ENCODE results near the gene MAPK8IP3.
A peak's percentile ranks its signal among the peaks of the same experiment; 100 is the strongest.

The MAPK8IP3 gene

DNA sequence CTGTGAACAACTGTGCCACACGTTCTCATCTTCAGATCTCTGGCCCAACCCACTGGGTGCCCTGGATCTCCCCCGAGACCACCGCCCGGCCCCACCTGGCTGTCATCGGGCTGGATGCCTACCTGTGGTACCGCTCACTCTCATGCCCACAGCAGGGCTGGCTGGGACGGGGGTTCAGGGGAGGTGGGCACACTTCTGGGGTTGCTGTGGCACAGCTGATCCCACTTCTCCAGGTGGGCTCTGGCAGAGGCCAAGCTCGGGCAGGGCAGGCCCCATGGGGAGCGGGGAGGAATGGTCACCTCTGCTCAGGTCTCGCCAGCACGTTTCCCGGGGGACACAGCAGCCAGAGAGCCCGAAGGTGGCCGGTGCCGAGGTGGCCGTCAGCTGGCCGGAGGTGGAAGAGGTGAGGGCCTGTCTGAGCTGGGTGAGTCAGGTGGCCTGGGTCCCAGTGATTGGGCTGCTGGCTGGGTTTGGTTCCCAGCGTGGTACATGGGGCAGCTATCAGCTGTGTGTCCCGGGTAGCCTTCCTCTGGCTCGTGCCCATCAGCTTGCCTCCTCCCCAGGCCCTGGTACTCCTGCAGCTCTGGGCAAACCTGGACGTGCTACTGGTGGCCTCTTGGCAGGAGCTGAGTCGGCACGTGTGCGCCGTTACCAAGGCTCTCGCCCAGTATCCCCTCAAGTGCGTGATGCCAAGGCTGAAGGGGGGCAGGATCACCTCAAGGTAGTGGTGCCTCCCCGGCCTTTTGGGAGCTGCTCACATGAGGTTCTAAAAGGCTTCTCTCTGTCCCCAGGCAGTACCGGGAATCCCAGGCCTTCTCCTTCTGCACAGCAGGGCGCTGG, 69.2 kb downstream of the MAPK8IP3 start:
- DNase-seq: no peak

- DNase-seq: no peak
Measured at GRCh38 chr16:1775846-1776671, 70.1 kb downstream of the MAPK8IP3 start.

- DNase-seq: no peak
Measured at GRCh38 chr16:1776672-1776955, 70.6 kb downstream of the MAPK8IP3 start.

DNA sequence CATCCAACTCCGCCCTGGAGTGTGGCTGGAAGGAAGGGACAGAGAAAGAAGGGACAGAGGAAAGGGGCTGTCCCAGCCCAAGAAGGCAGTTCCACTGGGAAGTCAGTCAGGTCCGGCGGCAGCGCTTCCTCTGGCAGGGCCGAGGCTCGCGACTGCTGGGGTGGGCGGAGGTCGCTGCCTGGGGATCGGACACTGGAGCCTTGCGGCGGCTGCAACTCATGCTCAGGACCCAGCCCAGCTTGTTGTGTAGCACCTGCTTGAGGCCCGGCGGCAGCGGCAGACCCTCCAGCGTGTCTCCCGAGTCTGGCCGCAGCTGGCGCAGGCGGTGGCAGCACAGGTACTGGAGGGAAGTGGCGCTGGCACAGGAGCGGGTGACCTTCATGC, 71.0 kb downstream of the MAPK8IP3 start:
- DNase-seq: no peak

- no peak for DNase-seq
Measured at GRCh38 chr16:1777375-1778199, 71.6 kb downstream of the MAPK8IP3 start.

DNA sequence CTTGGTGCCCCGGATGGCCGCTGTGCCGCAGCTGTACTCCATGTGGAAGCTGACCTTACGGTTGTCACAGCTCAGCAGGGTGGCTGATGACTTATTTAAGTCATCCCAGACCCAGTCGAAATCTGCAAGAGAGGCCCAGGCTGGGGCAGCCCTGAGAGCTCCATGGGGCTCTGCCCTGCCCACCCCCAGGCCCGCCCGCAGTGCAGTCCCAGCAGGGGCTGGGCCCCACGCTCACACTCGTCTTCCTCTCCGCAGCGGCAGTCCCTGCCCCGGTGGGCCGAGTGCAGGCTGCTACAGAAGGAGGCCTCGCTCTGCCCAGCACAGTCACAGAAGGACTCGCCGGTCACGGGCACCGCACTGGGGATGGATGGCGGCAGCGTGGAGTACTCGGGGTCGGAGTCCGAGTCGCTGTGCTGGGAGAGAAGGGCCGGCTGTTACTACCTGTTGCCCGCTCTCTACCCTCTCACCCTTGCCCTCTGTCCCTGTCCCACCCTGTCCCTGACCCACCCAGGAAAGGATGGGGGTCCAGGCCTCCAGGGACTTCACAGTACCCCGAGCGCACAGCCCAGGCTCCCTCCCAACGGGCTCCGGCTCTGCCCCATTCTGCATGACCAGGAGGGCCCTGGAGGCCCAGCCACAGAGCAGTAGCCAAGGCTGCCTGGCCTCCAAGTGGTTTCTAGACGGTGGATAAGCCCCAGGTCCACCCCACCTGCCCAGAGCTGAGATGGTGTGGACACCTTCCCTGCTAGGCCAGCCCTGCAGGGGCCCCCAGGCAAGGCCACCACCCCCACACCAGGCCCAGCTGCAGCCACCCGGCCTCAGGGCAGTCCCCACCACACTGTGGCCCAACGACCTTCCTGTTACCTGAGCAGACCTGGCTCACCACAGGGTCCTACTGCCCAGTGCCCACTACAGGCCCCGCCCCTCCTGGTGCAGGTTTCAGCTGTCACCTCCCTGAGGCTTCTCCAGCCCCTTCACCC, 72.5 kb downstream of the MAPK8IP3 start:
- DNase-seq: no peak

GRCh38 chr16:1779234-1779701, 73.3 kb downstream of the MAPK8IP3 start:
- no peak for DNase-seq

- no peak for DNase-seq
Measured at GRCh38 chr16:1779741-1780676, 74.0 kb downstream of the MAPK8IP3 start.

GRCh38 chr16:1780677-1781072, 74.7 kb downstream of the MAPK8IP3 start:
- no peak for DNase-seq

DNA sequence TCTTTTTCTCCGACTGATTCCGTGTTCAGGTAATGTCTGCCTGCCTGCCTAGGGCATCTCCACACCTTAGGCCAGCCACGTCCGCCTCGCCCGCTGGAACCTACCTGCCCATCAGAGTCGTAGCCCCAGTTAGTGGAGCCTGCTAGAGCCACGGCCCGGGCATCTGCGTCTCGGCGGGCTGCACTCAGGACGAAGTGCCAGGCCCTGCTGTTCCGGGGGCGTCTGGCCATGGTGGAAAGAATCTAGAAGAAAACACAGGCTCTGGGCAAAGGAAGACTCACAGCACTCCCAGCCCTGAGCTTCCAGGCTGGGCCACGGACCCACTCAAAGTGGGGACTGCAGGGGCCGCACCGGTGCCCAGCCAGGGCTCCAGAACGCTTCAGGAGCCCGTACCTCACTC, 75.3 kb downstream of the MAPK8IP3 start:
- no peak for DNase-seq

GRCh38 chr16:1781758-1782407, 75.9 kb downstream of the MAPK8IP3 start:
- no peak for DNase-seq

- peak; percentile 92 to 97 for DNase-seq
Measured at GRCh38 chr16:1782408-1783264, 76.6 kb downstream of the MAPK8IP3 start, which contains the start of the genes NUBP2 and SPSB3. Gene NUBP2, plus strand, starts transcription at chr16:1782960. Its CDS starts 61 bp downstream, at chr16:1783021. Gene SPSB3, minus strand, starts transcription at chr16:1782571. Its CDS starts 1,088 bp downstream, at chr16:1781483.

DNA sequence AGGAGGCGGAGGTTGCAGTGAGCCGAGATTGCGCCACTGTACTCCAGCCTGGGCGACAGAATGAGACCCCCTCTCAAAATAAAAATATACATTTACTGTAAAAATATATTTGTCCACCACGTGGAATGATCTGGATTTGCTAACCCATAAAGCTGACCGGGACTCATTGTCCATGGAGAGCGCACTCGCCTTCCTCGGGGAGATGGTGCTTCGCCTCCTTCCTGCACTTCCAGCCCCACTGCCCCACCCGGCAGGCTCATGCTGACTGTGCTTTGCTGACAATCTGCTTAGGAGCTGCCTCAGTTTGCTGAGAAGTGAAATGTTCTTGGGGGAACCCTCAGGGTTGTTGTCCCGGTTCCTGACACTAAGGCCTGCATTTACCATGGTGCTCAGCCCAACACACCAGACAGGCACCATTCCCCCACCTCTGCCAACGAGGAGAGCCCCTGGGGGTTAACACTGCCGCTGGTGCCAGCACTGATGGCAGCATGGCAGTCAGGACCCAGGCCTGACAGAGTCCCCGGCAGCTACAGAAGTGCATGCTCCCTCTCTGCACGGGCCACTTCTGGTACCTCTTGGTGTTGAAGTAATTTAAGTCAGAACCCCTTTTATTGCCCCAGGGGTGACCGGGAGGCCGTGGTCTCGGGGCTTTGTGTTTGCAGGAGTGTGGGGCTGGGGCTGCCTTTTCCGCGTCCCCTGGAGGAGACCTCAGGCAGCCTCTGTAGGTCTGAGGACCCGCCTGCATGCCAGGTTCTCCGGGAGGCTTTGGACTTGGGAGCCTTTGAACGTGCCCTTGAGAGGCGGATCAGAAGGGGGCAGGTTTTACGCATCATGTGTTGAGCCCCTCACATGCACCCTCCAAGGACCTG, 79.2 kb downstream of the MAPK8IP3 start:
- peak in 1 of 2 donors; percentile 1 for DNase-seq

GRCh38 chr16:1785846-1786170, 79.8 kb downstream of the MAPK8IP3 start:
- no peak for DNase-seq

GRCh38 chr16:1786242-1787055, 80.5 kb downstream of the MAPK8IP3 start:
- DNase-seq: no peak

DNA sequence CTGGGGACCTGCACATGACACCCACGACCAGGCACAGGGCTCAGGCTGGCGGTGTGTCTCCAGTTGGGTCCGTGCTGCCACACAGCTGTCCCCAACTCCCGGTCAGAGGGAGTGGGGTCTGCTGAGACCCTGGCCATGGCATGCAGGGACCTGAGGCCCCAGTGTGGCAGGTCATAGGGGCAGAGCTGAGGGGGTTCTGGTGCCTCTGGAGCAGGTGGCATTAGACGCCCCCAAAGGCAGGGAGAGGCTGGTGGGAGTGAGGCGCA, 81.0 kb downstream of the MAPK8IP3 start:
- no peak for DNase-seq

DNA sequence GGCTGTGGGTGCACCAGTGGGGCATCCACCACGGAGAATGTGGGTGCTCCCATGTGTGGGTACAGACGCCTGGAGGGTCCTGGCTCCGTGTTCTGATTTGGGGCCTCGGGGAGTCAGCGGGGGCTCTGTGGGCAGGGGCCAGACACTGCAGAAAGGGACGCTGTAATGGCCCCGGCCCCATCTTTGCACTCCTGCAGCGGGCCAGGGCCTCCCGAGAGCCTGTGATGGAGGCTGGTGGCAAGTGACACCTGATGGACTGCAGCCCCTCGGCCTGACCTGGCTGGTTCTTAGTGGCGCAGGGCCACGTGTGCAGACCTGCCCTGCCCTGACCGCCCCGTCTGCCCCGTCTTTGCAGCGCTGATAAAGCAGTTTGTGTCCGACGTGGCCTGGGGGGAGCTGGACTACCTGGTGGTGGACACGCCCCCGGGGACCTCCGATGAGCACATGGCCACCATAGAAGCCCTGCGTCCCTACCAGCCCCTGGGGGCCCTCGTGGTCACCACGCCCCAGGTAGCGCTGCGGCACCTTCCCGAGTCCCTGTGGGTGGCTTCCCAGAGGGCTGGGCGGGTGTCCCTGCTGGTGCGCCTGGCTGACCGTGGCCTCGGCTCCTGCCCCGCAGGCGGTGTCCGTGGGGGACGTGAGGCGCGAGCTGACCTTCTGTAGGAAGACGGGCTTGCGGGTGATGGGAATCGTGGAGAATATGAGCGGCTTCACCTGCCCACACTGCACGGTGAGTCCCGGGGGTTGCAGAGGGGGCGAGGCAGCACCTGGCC, 81.5 kb downstream of the MAPK8IP3 start:
- DNase-seq: peak in 1 of 2 donors; percentile 0

All from activated CD4-positive, alpha-beta T cell treated with anti-CD3 and anti-CD28 coated beads for 4 hours (primary cell).